HCT116 (cell line): ENCODE results near the gene KRTAP29-1. TPM values are rescaled to one million over a fixed set of nuclear protein-coding genes. Genes with fewer than 3 reads are reported as not detected.
"Not testable (repeated sequence)": the region's sequence is repeated elsewhere in the genome, so short reads cannot be mapped to it uniquely, and the experiment has no call there.

ENCODE experiments used
- ATAC-seq: fragments of 200-7000 bp; cut with Tn5 transposase; 2 replicates; pipeline ENCODE4 v1.9.1; 2020; ENCODE audit warnings: mild to moderate bottlenecking, moderate library complexity
- Bru-seq: library from RNA; stranded (reverse); fragments of 400-500 nt; gene quantifications from one replicate; lab custom pipeline; 2021; lab: Mats Ljungman, UMichigan
- BruChase-seq, 2 experiments: library from RNA; stranded (reverse); fragments of 400-500 nt; gene quantifications; one replicate each; lab custom pipeline; 2021; lab: Mats Ljungman, UMichigan
- BruUV-seq: library from RNA; stranded (reverse); fragments of 400-500 nt; replicated peaks from 2 replicates; lab custom pipeline; 2021; lab: Mats Ljungman, UMichigan
- CTCF ChIA-PET: fragments of 300-600 bp; sonication (Branson Sonifier 250); formaldehyde crosslinking; loops from one replicate; lab custom pipeline; 2021; ENCODE audit warnings: antibody characterized with exemption; lab: Charles Lee
- POLR2A ChIA-PET: fragments of 300-600, 350-600 bp; sonication (Branson Sonifier 250); formaldehyde crosslinking; loops from one replicate; lab custom pipeline; 2021; ENCODE audit warnings: antibody characterized with exemption; lab: Charles Lee
- RAD21 ChIA-PET, 2 experiments: fragments of 300-600 bp; sonication (Branson Sonifier 250); formaldehyde crosslinking; loops; one replicate each; lab custom pipeline; 2023; ENCODE audit warnings: low total read pairs in 2 of 2; ENCODE audit not compliant: uncharacterized antibody in 2 of 2, unreplicated experiment in 2 of 2, low non-redundant PET in 1 of 2; lab: Charles Lee
- DNase-seq: peaks from one replicate; pipeline ENCODE4 v3.0.0-alpha.2; 2010; ENCODE audit warnings: low read depth, low spot score
- H2AFZ ChIP-seq: fragments of 200-600 bp; shearing (Covaris generic), sonication (generic); 2 replicates; pipeline ENCODE4 v1.6.1; 2017; ENCODE audit warnings: low read depth, mixed run types, mixed read lengths, antibody characterized with exemption, low read length; ENCODE audit not compliant: poor library complexity, severe bottlenecking
- H3K27ac ChIP-seq: 2 replicates; pipeline ENCODE4 v1.5.1; 2012; ENCODE audit warnings: low read depth, low read length
- H3K27me3 ChIP-seq: fragments of 200-600 bp; sonication (generic); 2 replicates; pipeline ENCODE4 v1.6.1; 2016; ENCODE audit warnings: mixed run types, low read length, mixed read lengths; ENCODE audit not compliant: insufficient read depth
- H3K36me3 ChIP-seq, 2 experiments: fragments of 200-500 bp in 1 of 2; fragments of 200-600 bp in 1 of 2; sonication (Bioruptor generic) in 1 of 2; sonication (generic) in 1 of 2; 2 replicates each; pipeline versions ENCODE4 v1.5.1 to v1.6.1; 2014 to 2016; ENCODE audit warnings: low read length in 2 of 2, inconsistent platforms in 1 of 2, mixed read lengths in 1 of 2, mixed run types in 1 of 2; ENCODE audit not compliant: insufficient read depth in 2 of 2, control insufficient read depth in 1 of 2
- H3K4me1 ChIP-seq, 2 experiments: fragments of 200-600 bp in 1 of 2; sonication (generic) in 1 of 2; 2 replicates each; pipeline versions ENCODE4 v1.5.1 to v1.6.1; 2012 to 2017; ENCODE audit warnings: low read length in 2 of 2, inconsistent platforms in 1 of 2, mild to moderate bottlenecking in 1 of 2, mixed read lengths in 1 of 2, mixed run types in 1 of 2, moderate library complexity in 1 of 2; ENCODE audit not compliant: insufficient read depth in 2 of 2, control insufficient read depth in 1 of 2
- H3K4me2 ChIP-seq: fragments of 200-600 bp; sonication (generic); 2 replicates; pipeline ENCODE4 v1.6.1; 2017; ENCODE audit warnings: mixed run types, low read length, mixed read lengths
- H3K4me3 ChIP-seq, 2 experiments: fragments of 200-600 bp in 1 of 2; sonication (generic) in 1 of 2; replicated peaks in 1 of 2; 2 replicates each; pipeline ENCODE4 v1.5.1; 2011 to 2016; ENCODE audit warnings: low read length in 2 of 2, control low read depth in 1 of 2, low read depth in 1 of 2, mild to moderate bottlenecking in 1 of 2, mixed read lengths in 1 of 2, mixed run types in 1 of 2
- H3K79me2 ChIP-seq: fragments of 200-600 bp; sonication (generic); 2 replicates; pipeline ENCODE4 v1.6.1; 2017; ENCODE audit warnings: mild to moderate bottlenecking, mixed run types, low read length, moderate library complexity, mixed read lengths; ENCODE audit not compliant: insufficient read depth
- H3K9ac ChIP-seq: fragments of 200-600 bp; sonication (generic); 2 replicates; pipeline ENCODE4 v1.6.1; 2016; ENCODE audit warnings: low read length, mixed read lengths
- H3K9me2 ChIP-seq: fragments of 200-600 bp; sonication (generic), shearing (Covaris generic); 2 replicates; pipeline ENCODE4 v1.6.1; 2017; ENCODE audit warnings: mixed run types, mild to moderate bottlenecking, moderate library complexity; ENCODE audit not compliant: insufficient read depth
- H3K9me3 ChIP-seq, 2 experiments: fragments of 200-500 bp in 1 of 2; fragments of 200-600 bp in 1 of 2; sonication (Bioruptor generic) in 1 of 2; sonication (generic) in 1 of 2; 2 replicates each; pipeline ENCODE4 v1.6.1; 2014 to 2017; ENCODE audit warnings: low read length in 2 of 2, mixed read lengths in 2 of 2, inconsistent platforms in 1 of 2, low read depth in 1 of 2, mild to moderate bottlenecking in 1 of 2, mixed run types in 1 of 2, moderate library complexity in 1 of 2; ENCODE audit not compliant: control insufficient read depth in 1 of 2, insufficient read depth in 1 of 2
- H4K20me1 ChIP-seq: fragments of 200-600 bp; sonication (generic), shearing (Covaris generic); 2 replicates; pipeline ENCODE4 v1.6.1; 2017; ENCODE audit warnings: mixed run types, mild to moderate bottlenecking, moderate library complexity; ENCODE audit not compliant: insufficient read depth
- CEBPB ChIP-seq: IDR thresholded peaks from 2 replicates; pipeline ENCODE4 v1.6.1; 2012; ENCODE audit warnings: low read depth
- FOSL1 ChIP-seq: IDR thresholded peaks from 2 replicates; pipeline ENCODE4 v1.6.1; 2012; ENCODE audit warnings: low read depth
- POLR2AphosphoS5 ChIP-seq: IDR thresholded peaks from 2 replicates; pipeline ENCODE4 v1.6.1; 2011; ENCODE audit warnings: mild to moderate bottlenecking, low read depth, low read length, moderate library complexity
- SP1 ChIP-seq: IDR thresholded peaks from 2 replicates; pipeline ENCODE4 v1.6.1; 2012; ENCODE audit warnings: low read depth
- YY1 ChIP-seq: IDR thresholded peaks from 2 replicates; pipeline ENCODE4 v1.6.1; 2011; ENCODE audit warnings: low read length, low read depth, moderate library complexity, mild to moderate bottlenecking; ENCODE audit not compliant: insufficient replicate concordance; ENCODE audit errors: extremely low read depth
- intact Hi-C: fragments of 100-400 bp; cut with micrococcal nuclease; formaldehyde crosslinking; loops from 2 replicates; pipeline ENCODE4 v1.10.0; 2022
- long read RNA-seq: library from polyadenylated mRNA; unstranded; transcript quantifications from one replicate; pipeline ENCODE4 v2.0.0, GENCODE V29; 2021; ENCODE audit not compliant: unreplicated experiment
- polyA plus RNA-seq: library from polyadenylated mRNA; unstranded; fragments of >200 nt; gene quantifications from 2 replicates; pipeline ENCODE4 v1.2.1, GENCODE V29; 2012; ENCODE audit warnings: missing spikeins
- total RNA-seq: library from RNA; stranded (reverse); gene quantifications from one replicate; pipeline ENCODE4 v1.2.1, GENCODE V29; 2021; ENCODE audit not compliant: unreplicated experiment

KRTAP29-1 gene
- total RNA-seq (0.22 TPM), Bru-seq, nascent RNA (not detected), BruChase-seq, experiment 1, labeled RNA remaining after a 6-hour chase (not detected), BruChase-seq, experiment 2, labeled RNA remaining after a 2-hour chase (not detected)
- polyA plus RNA-seq: not detected in 2 replicates
- long read RNA-seq: 0 reads

- H3K27me3 ChIP-seq: no peaks in the 10 kb centered on the region
- H3K9ac ChIP-seq: no peak within 1 kb of the TSS
- no peaks in the 10 kb centered on the region for H3K4me1 ChIP-seq
- no peak within 1 kb of the TSS for H3K4me3 ChIP-seq
- H2AFZ ChIP-seq: no peak within 1 kb of the TSS
- BruUV-seq: no TSS peak
- ChIA-PET POLR2A (no interaction called here), CTCF (no interaction called here), RAD21 (no interaction called here)
- DNase-seq: no peak
- intact Hi-C loops: no loop called here
- H4K20me1 ChIP-seq: no peaks in the 10 kb centered on the region
- no peaks in the 10 kb centered on the region for H3K9me2 ChIP-seq
- peaks cover 0 to 14% of the 10 kb centered on the region in 2 experiments; a peak in 1 of 4 replicates for H3K9me3 ChIP-seq
- ATAC-seq: no peak
- no peaks in the 10 kb centered on the region for H3K79me2 ChIP-seq
- TF ChIP-seq CEBPB (no peak), FOSL1 (no peak), YY1 (no peak), SP1 (no peak)
- no peak within 1 kb of the TSS for H3K27ac ChIP-seq
- no peak within 1 kb of the TSS for H3K4me2 ChIP-seq
- no peaks in the 10 kb centered on the region for H3K36me3 ChIP-seq
Observed at GRCh38 chr17:41301916-41302901, at the start of gene KRTAP29-1. TSS of gene KRTAP29-1 (minus strand) at chr17:41302851. CDS start at chr17:41302851, 0 bp downstream.

GRCh38 chr17:41351177-41351576 lies 48.5 kb upstream of the KRTAP29-1 start:
- DNase-seq (no peak), ATAC-seq (no peak)
- TF ChIP-seq POLR2AphosphoS5: no peak
- intact Hi-C loops: no loop called here
- Histone ChIP-seq H3K9ac (no peak overlapping the region), H3K4me2 (no peak overlapping the region), H3K4me3 (no peak overlapping the region), H3K36me3 (no peaks in the 10 kb centered on the region), H3K9me2 (no peaks in the 10 kb centered on the region), H4K20me1 (no peaks in the 10 kb centered on the region), H3K4me1 (no peaks in the 10 kb centered on the region), H3K79me2 (no peaks in the 10 kb centered on the region), H2AFZ (no peak overlapping the region), H3K27ac (no peak overlapping the region), H3K27me3 (no peaks in the 10 kb centered on the region), H3K9me3 (peaks cover 0 to under 1% of the 10 kb centered on the region in 2 experiments; a peak in 1 of 4 replicates)
- RAD21 ChIA-PET: no interaction called here
- POLR2A ChIA-PET: no interaction called here
- BruUV-seq: no TSS peak
- CTCF ChIA-PET: no interaction called here

- H3K27me3 ChIP-seq, H3K79me2 ChIP-seq, H3K4me2 ChIP-seq, H3K4me3 ChIP-seq, intact Hi-C loops, H3K9ac ChIP-seq, H2AFZ ChIP-seq, H4K20me1 ChIP-seq, H3K9me3 ChIP-seq, H3K4me1 ChIP-seq, H3K36me3 ChIP-seq, BruUV-seq, H3K27ac ChIP-seq, H3K9me2 ChIP-seq, POLR2A ChIA-PET, RAD21 ChIA-PET, DNase-seq, ATAC-seq: not testable (repeated sequence)
- CTCF ChIA-PET: interaction anchor here (0.8 kb wide), 1 partner anchor 21 kb away, joined by 3 read pairs; no protein-coding TSS in a partner anchor
Observed at GRCh38 chr17:41350381-41350878, 47.8 kb upstream of the KRTAP29-1 start, which contains the start of gene KRT33A. TSS of gene KRT33A (minus strand) at chr17:41350828. CDS start at chr17:41350767, 61 bp downstream.
